ENCODE measurements around the gene ENTPD8. TPM values are rescaled to one million over a fixed set of nuclear protein-coding genes. Genes with fewer than 3 reads are reported as not detected.

Gene ENTPD8
- total RNA-seq, 4 donors from 2014 or later: not detected

DNA sequence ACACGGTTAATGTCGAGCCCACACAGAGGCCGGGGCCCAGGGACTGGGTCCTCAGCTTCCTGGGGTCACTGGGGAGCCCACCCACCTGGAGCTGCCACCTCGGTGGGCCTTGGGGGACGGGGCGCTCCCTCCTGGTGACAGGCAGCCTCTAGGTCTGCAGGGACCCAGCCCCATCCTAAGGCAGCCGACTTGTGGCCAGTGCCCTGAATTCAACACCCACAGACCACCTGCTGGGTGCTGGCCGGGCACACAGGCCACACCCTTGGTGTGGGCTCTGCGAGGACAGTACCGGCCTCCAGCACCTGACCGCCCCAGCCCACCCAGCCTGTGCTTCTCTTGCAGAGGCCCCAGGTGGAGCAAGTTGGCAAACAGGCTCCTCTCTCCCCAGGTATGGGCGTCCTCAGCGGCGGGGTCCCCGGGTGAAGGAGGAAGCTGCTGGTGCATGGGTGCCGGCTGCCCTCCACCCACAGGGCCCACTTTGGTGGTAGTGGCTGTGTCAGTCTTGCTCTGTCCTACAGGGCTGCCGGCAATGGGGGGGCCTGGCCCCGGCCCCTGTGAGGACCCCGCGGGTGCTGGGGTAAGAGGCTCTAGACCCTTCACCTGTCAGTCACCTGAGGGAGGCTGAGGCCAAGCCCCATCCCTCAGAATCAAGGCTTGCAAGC, 8.3 kb downstream of the ENTPD8 start:
- TF ChIP-seq CTCF (IDR thresholded peaks at IDR 0.05): no peak
- TF ChIP-seq EP300 (IDR thresholded peaks at IDR 0.05): no peak
- no peak for TF ChIP-seq POLR2A (IDR thresholded peaks at IDR 0.05)
- H3K9me3 ChIP-seq: no peaks in the 10 kb centered on the region
- DNase-seq (ENCODE audit: low spot score in 2 of 2): no peak
- H3K27me3 ChIP-seq: peaks cover 0 to 12% of the 10 kb centered on the region in 2 donors
- H3K27ac ChIP-seq: no peak overlapping the region
- WGBS, 2 donors: 88 to 91% methylated on average over 11 to 18 of the region's 20 CpGs
- H3K36me3 ChIP-seq: peaks cover 0 to 8% (median 0%) of the 10 kb centered on the region in 3 donors
- peaks cover 0 to 13% (median 3%) of the 10 kb centered on the region in 4 donors for H3K4me1 ChIP-seq
- no peak overlapping the region for H3K4me3 ChIP-seq

DNA sequence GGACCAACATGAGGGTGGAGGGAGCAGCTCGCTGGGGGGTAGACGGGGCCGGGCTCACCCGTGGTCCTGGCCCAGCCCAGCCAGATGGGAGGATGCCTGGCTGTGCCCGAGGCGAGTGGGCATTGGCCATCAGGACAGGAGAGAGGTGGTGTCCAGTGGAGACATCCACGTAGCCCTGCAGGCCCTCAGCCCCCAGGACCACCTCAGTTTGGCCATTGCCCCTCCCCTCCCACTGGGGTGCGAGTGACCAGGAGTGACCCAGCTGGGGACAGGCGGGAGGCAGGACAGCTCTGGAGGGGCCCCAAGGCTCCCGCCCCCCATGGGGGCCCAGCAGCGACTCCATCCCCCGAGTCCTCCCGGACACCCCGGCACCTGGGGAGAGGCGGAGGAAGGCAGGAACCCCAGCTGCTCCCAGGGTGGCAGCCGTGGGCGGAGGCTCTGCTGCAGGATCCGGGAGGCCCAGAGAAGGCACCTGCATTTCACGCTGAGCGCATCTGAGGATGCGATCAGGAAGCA, 9.7 kb downstream of the ENTPD8 start:
- peaks cover 0 to under 1% of the 10 kb centered on the region in 2 donors for H3K27me3 ChIP-seq
- no peaks in the 10 kb centered on the region for H3K9me3 ChIP-seq
- peaks cover 0 to 10% (median 3%) of the 10 kb centered on the region in 4 donors for H3K4me1 ChIP-seq
- 78 to 83% methylated on average over 13 to 17 of the region's 21 CpGs for WGBS, 2 donors
- no peak overlapping the region for H3K4me3 ChIP-seq
- H3K27ac ChIP-seq: no peak overlapping the region
- H3K36me3 ChIP-seq: peaks cover 0 to 8% (median 0%) of the 10 kb centered on the region in 3 donors
- DNase-seq (ENCODE audit: low spot score in 2 of 2): no peak
- TF ChIP-seq POLR2A (IDR thresholded peaks at IDR 0.05) (no peak), CTCF (IDR thresholded peaks at IDR 0.05) (no peak), EP300 (IDR thresholded peaks at IDR 0.05) (no peak)

GRCh38 chr9:137430723-137431415, 10.3 kb downstream of the ENTPD8 start:
- H3K4me1 ChIP-seq: peaks cover 0 to 4% (median 1%) of the 10 kb centered on the region in 4 donors
- TF ChIP-seq CTCF (IDR thresholded peaks at IDR 0.05) (no peak), POLR2A (IDR thresholded peaks at IDR 0.05) (no peak), EP300 (IDR thresholded peaks at IDR 0.05) (no peak)
- no peak overlapping the region for H3K4me3 ChIP-seq
- H3K9me3 ChIP-seq: no peaks in the 10 kb centered on the region
- WGBS, 2 donors: 69 to 81% methylated on average over 14 to 17 of the region's 27 CpGs
- H3K27ac ChIP-seq: no peak overlapping the region
- peaks cover 0 to 8% (median 0%) of the 10 kb centered on the region in 3 donors for H3K36me3 ChIP-seq
- no peaks in the 10 kb centered on the region for H3K27me3 ChIP-seq
- no peak for DNase-seq (ENCODE audit: low spot score in 2 of 2)

DNA sequence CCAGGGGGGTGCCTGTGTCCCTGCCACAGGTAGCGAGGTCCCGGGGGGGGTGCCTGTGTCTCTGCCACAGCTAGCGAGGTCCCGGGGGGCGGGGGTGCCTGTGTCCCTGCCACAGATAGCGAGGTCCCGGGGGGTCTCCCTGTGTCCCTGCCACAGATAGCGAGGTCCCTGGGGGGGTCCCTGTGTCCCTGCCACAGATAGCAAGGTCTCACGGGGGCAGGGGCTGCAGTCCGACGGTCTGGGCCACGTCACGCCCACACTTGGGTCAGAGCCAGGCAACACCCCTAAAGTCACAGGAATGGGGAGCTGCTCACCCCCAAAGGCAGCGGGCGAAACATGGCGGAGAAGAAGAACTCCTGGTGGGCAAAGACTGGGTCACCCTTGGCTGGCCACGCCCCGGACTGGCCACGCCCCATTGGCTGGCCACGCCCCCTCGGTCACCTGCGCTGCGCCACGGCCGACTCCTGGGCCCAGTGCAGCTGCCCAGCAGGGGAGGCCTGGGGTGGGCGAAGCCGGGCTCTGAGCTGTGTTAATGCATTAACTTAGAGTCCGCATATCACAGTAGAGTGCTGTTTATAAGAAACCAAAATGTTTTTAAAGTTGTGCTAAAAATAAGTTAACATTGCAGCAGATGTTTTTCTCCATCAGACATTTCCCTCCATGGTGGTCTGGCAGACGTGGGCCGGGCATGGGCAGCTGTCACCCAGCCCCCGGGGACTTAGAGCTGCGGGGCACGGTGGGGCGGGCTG, 11.0 kb downstream of the ENTPD8 start:
- TF ChIP-seq CTCF (IDR thresholded peaks at IDR 0.05) (no peak), POLR2A (IDR thresholded peaks at IDR 0.05) (no peak), EP300 (IDR thresholded peaks at IDR 0.05) (no peak)
- H3K4me3 ChIP-seq: no peak overlapping the region
- DNase-seq (ENCODE audit: low spot score in 2 of 2): no peak
- H3K36me3 ChIP-seq: peaks cover 0 to 8% (median 0%) of the 10 kb centered on the region in 3 donors
- H3K9me3 ChIP-seq: no peaks in the 10 kb centered on the region
- H3K27ac ChIP-seq: no peak overlapping the region
- 59% methylated on average over 19 to 24 of the region's 34 CpGs for WGBS, 2 donors
- H3K27me3 ChIP-seq: no peaks in the 10 kb centered on the region
- peaks cover 0 to 3% (median 0%) of the 10 kb centered on the region in 4 donors for H3K4me1 ChIP-seq
